ENCODE data around the gene ERN1. TPM values are rescaled to one million over a fixed set of nuclear protein-coding genes. Genes with fewer than 3 reads are reported as not detected.

ERN1 gene
- total and polyA plus RNA-seq, 2 of the 8 experiments (the other 6 are each of a cell fraction or from before 2014, with no cell fraction given), result 1.8 to 3.9 TPM

DNA sequence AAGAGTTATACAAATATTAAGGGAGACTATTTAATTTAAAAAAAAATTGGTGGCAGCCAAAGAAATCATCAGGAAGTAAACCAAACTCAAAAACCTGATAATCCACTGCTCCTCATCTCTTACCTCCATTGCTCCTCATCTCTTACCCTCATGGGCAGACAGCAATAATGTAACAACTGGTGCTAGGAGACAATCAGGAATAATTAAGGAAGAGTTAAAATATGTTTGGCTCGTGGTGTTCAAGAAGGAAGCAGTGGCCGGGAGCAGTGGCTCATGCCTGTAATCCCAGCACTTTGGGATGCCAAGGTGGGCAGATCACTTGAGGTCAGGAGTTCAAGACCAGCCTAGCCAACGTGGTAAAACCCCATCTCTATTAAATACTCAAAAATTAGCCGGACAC is 18.1 kb downstream of the ERN1 start (continued):
- TF ChIP-seq, protein P1, sequence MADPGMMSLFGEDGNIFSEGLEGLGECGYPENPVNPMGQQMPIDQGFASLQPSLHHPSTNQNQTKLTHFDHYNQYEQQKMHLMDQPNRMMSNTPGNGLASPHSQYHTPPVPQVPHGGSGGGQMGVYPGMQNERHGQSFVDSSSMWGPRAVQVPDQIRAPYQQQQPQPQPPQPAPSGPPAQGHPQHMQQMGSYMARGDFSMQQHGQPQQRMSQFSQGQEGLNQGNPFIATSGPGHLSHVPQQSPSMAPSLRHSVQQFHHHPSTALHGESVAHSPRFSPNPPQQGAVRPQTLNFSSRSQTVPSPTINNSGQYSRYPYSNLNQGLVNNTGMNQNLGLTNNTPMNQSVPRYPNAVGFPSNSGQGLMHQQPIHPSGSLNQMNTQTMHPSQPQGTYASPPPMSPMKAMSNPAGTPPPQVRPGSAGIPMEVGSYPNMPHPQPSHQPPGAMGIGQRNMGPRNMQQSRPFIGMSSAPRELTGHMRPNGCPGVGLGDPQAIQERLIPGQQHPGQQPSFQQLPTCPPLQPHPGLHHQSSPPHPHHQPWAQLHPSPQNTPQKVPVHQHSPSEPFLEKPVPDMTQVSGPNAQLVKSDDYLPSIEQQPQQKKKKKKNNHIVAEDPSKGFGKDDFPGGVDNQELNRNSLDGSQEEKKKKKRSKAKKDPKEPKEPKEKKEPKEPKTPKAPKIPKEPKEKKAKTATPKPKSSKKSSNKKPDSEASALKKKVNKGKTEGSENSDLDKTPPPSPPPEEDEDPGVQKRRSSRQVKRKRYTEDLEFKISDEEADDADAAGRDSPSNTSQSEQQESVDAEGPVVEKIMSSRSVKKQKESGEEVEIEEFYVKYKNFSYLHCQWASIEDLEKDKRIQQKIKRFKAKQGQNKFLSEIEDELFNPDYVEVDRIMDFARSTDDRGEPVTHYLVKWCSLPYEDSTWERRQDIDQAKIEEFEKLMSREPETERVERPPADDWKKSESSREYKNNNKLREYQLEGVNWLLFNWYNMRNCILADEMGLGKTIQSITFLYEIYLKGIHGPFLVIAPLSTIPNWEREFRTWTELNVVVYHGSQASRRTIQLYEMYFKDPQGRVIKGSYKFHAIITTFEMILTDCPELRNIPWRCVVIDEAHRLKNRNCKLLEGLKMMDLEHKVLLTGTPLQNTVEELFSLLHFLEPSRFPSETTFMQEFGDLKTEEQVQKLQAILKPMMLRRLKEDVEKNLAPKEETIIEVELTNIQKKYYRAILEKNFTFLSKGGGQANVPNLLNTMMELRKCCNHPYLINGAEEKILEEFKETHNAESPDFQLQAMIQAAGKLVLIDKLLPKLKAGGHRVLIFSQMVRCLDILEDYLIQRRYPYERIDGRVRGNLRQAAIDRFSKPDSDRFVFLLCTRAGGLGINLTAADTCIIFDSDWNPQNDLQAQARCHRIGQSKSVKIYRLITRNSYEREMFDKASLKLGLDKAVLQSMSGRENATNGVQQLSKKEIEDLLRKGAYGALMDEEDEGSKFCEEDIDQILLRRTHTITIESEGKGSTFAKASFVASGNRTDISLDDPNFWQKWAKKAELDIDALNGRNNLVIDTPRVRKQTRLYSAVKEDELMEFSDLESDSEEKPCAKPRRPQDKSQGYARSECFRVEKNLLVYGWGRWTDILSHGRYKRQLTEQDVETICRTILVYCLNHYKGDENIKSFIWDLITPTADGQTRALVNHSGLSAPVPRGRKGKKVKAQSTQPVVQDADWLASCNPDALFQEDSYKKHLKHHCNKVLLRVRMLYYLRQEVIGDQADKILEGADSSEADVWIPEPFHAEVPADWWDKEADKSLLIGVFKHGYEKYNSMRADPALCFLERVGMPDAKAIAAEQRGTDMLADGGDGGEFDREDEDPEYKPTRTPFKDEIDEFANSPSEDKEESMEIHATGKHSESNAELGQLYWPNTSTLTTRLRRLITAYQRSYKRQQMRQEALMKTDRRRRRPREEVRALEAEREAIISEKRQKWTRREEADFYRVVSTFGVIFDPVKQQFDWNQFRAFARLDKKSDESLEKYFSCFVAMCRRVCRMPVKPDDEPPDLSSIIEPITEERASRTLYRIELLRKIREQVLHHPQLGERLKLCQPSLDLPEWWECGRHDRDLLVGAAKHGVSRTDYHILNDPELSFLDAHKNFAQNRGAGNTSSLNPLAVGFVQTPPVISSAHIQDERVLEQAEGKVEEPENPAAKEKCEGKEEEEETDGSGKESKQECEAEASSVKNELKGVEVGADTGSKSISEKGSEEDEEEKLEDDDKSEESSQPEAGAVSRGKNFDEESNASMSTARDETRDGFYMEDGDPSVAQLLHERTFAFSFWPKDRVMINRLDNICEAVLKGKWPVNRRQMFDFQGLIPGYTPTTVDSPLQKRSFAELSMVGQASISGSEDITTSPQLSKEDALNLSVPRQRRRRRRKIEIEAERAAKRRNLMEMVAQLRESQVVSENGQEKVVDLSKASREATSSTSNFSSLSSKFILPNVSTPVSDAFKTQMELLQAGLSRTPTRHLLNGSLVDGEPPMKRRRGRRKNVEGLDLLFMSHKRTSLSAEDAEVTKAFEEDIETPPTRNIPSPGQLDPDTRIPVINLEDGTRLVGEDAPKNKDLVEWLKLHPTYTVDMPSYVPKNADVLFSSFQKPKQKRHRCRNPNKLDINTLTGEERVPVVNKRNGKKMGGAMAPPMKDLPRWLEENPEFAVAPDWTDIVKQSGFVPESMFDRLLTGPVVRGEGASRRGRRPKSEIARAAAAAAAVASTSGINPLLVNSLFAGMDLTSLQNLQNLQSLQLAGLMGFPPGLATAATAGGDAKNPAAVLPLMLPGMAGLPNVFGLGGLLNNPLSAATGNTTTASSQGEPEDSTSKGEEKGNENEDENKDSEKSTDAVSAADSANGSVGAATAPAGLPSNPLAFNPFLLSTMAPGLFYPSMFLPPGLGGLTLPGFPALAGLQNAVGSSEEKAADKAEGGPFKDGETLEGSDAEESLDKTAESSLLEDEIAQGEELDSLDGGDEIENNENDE (IDR thresholded peaks at IDR 0.05; ENCODE audit: insufficient replicate concordance, low read length), result no peak
- TF ChIP-seq SIX5 (IDR thresholded peaks at IDR 0.05; ENCODE audit: low read depth, low read length), result no peak
